H1 (cell line): Measurements from ENCODE around the gene IWS1. TPM values are rescaled to one million over a fixed set of nuclear protein-coding genes. Genes with fewer than 3 reads are reported as not detected.

Source experiments
- CTCF ChIA-PET: fragments of 300-600 bp; sonication (Branson Sonifier 250); formaldehyde crosslinking; loops from one replicate; lab custom pipeline; 2021; ENCODE audit not compliant: partially characterized antibody; lab: Charles Lee
- POLR2A ChIA-PET: fragments of 300-600 bp; sonication (Branson Sonifier 250); formaldehyde crosslinking; loops from one replicate; lab custom pipeline; 2021; ENCODE audit warnings: inconsistent platforms; ENCODE audit not compliant: partially characterized antibody; lab: Charles Lee
- DNase-seq, 2 experiments: peaks; one replicate each; pipeline versions ENCODE4 v3.0.0 to v3.0.0-alpha.2; 2010 to 2022; ENCODE audit warnings: low spot score in 2 of 2, low read depth in 1 of 2, mixed read lengths in 1 of 2
- FAIRE-seq: peaks from 2 replicates; lab custom pipeline; 2011; peaks lifted over from hg19 to GRCh38; lab: Jason Lieb, UNC
- H2AFZ ChIP-seq: 2 replicates; pipeline ENCODE4 v1.8.1; 2012; ENCODE audit warnings: low read length, inconsistent platforms
- H2AK5ac ChIP-seq: 2 replicates; pipeline ENCODE4 v1.6.1; 2013; ENCODE audit warnings: low read depth, low read length
- H2BK120ac ChIP-seq: replicated peaks from 2 replicates; pipeline ENCODE3; 2013; ENCODE audit warnings: low read depth, low read length, inconsistent platforms
- H2BK12ac ChIP-seq: 2 replicates; pipeline ENCODE4 v1.6.1; 2013; ENCODE audit warnings: low read depth, low read length
- H2BK15ac ChIP-seq: 2 replicates; pipeline ENCODE4 v1.6.1; 2013; ENCODE audit warnings: low read length
- H2BK20ac ChIP-seq: 2 replicates; pipeline ENCODE4 v1.6.1; 2013; ENCODE audit warnings: low read length
- H2BK5ac ChIP-seq: 2 replicates; pipeline ENCODE4 v1.6.1; 2013; ENCODE audit warnings: low read depth, low read length
- H3K14ac ChIP-seq: 2 replicates; pipeline ENCODE4 v1.6.1; 2013; ENCODE audit warnings: inconsistent platforms; ENCODE audit not compliant: insufficient read length
- H3K18ac ChIP-seq: 2 replicates; pipeline ENCODE4 v1.6.1; 2013; ENCODE audit warnings: low read length; ENCODE audit errors: extremely low read depth
- H3K23ac ChIP-seq: 2 replicates; pipeline ENCODE4 v1.6.1; 2013; ENCODE audit warnings: inconsistent platforms; ENCODE audit not compliant: insufficient read length
- H3K23me2 ChIP-seq: 2 replicates; pipeline ENCODE4 v1.6.1; 2013; ENCODE audit warnings: low read depth, low read length
- H3K27ac ChIP-seq: 2 replicates; pipeline ENCODE4 v1.6.1; 2011; ENCODE audit warnings: low read depth, low read length, inconsistent platforms
- H3K27me3 ChIP-seq, 4 experiments: replicated peaks in 1 of 4; 1 replicate in 1 of 4; 2 replicates in 3 of 4; pipeline versions ENCODE4 v1.6.1 to v1.8.1; 2011 to 2013; ENCODE audit warnings: low read length in 3 of 4, mild to moderate bottlenecking in 3 of 4, inconsistent platforms in 2 of 4, mixed read lengths in 2 of 4, moderate library complexity in 1 of 4; ENCODE audit not compliant: control insufficient read depth in 3 of 4, insufficient read depth in 3 of 4; ENCODE audit errors: extremely low read depth in 1 of 4
- H3K36me3 ChIP-seq, 4 experiments: 2 replicates each; pipeline versions ENCODE4 v1.6.1 to v1.8.1; 2011 to 2013; ENCODE audit warnings: mild to moderate bottlenecking in 4 of 4, low read length in 3 of 4, moderate library complexity in 2 of 4, control low read depth in 1 of 4, inconsistent platforms in 1 of 4; ENCODE audit not compliant: insufficient read depth in 4 of 4, control insufficient read depth in 2 of 4
- H3K4ac ChIP-seq: replicated peaks from 2 replicates; pipeline ENCODE3; 2013; ENCODE audit warnings: low read length, low read depth, mixed read lengths, inconsistent platforms; ENCODE audit not compliant: insufficient read length
- H3K4me1 ChIP-seq, 4 experiments: replicated peaks in 1 of 4; 1 replicate in 1 of 4; 2 replicates in 3 of 4; pipeline versions ENCODE4 v1.6.1 to v1.8.1; 2011 to 2013; ENCODE audit warnings: low read length in 3 of 4, inconsistent platforms in 2 of 4, mixed read lengths in 1 of 4; ENCODE audit not compliant: insufficient read depth in 4 of 4, control insufficient read depth in 3 of 4
- H3K4me2 ChIP-seq, 2 experiments: 2 replicates each; pipeline versions ENCODE4 v1.6.1 to v1.8.1; 2011 to 2013; ENCODE audit warnings: low read depth in 2 of 2, low read length in 2 of 2, control low read depth in 1 of 2, inconsistent platforms in 1 of 2, mild to moderate bottlenecking in 1 of 2; ENCODE audit not compliant: insufficient read depth in 1 of 2
- H3K4me3 ChIP-seq, 4 experiments: fragments of 200-600, 300-600 bp in 1 of 4; sonication (generic), shearing (Covaris generic), sonication (Bioruptor Twin) in 1 of 4; 2 replicates each; pipeline versions ENCODE4 v1.5.1 to v1.8.1; 2011 to 2016; ENCODE audit warnings: low read length in 4 of 4, low read depth in 3 of 4, control low read depth in 2 of 4, inconsistent platforms in 2 of 4, mild to moderate bottlenecking in 2 of 4, mixed read lengths in 1 of 4, moderate library complexity in 1 of 4; ENCODE audit not compliant: insufficient read depth in 2 of 4; ENCODE audit errors: extremely low read depth in 1 of 4
- H3K56ac ChIP-seq: replicated peaks from 2 replicates; pipeline ENCODE3; 2013; ENCODE audit warnings: low read depth, mild to moderate bottlenecking, mixed read lengths, low read length, inconsistent platforms; ENCODE audit not compliant: insufficient read length
- H3K79me1 ChIP-seq: 2 replicates; pipeline ENCODE4 v1.6.1; 2013; ENCODE audit warnings: low read depth, low read length, control low read depth
- H3K79me2 ChIP-seq, 2 experiments: 2 replicates each; pipeline versions ENCODE4 v1.6.1 to v1.8.1; 2012 to 2013; ENCODE audit warnings: low read length in 2 of 2, mild to moderate bottlenecking in 2 of 2, inconsistent platforms in 1 of 2; ENCODE audit not compliant: insufficient read depth in 2 of 2, control insufficient read depth in 1 of 2
- H3K9ac ChIP-seq, 4 experiments: replicated peaks in 1 of 4; 1 replicate in 1 of 4; 2 replicates in 3 of 4; pipeline versions ENCODE4 v1.6.1 to v1.8.1; 2011 to 2013; ENCODE audit warnings: low read depth in 3 of 4, low read length in 3 of 4, control low read depth in 2 of 4, mild to moderate bottlenecking in 2 of 4, moderate library complexity in 2 of 4, inconsistent platforms in 1 of 4; ENCODE audit errors: extremely low read depth in 1 of 4
- H3K9me3 ChIP-seq, 2 experiments: 2 replicates each; pipeline versions ENCODE4 v1.6.1 to v1.8.1; 2012 to 2013; ENCODE audit warnings: mild to moderate bottlenecking in 2 of 2, moderate library complexity in 2 of 2, control low read depth in 1 of 2, inconsistent platforms in 1 of 2, low read depth in 1 of 2, low read length in 1 of 2, mixed read lengths in 1 of 2; ENCODE audit not compliant: insufficient read depth in 2 of 2
- H4K20me1 ChIP-seq, 2 experiments: replicated peaks in 1 of 2; 2 replicates each; pipeline versions ENCODE3 to v1.8.1; 2011 to 2013; ENCODE audit warnings: inconsistent platforms in 2 of 2, low read length in 2 of 2, mild to moderate bottlenecking in 1 of 2; ENCODE audit not compliant: insufficient read depth in 2 of 2, control insufficient read depth in 1 of 2
- H4K5ac ChIP-seq: 2 replicates; pipeline ENCODE4 v1.6.1; 2013; ENCODE audit warnings: low read length, low read depth, mixed read lengths, inconsistent platforms; ENCODE audit not compliant: insufficient read length
- H4K8ac ChIP-seq: 2 replicates; pipeline ENCODE4 v1.8.0; 2013; ENCODE audit warnings: mild to moderate bottlenecking, moderate library complexity, low read length, inconsistent platforms; ENCODE audit not compliant: insufficient read depth; ENCODE audit errors: extremely low read depth
- H4K91ac ChIP-seq: replicated peaks from 2 replicates; pipeline ENCODE3; 2013; ENCODE audit warnings: low read length, mixed read lengths, inconsistent platforms; ENCODE audit not compliant: insufficient read length
- BRCA1 ChIP-seq: IDR thresholded peaks from 2 replicates; pipeline ENCODE4 v1.6.1; 2012; ENCODE audit warnings: low read depth, low read length, improper control_type of control experiment
- GABPA ChIP-seq: IDR thresholded peaks from 2 replicates; pipeline ENCODE4 v1.6.1; 2011; ENCODE audit warnings: mild to moderate bottlenecking, low read length, moderate library complexity, borderline replicate concordance; ENCODE audit not compliant: insufficient read depth
- GTF2F1 ChIP-seq: IDR thresholded peaks from 2 replicates; pipeline ENCODE4 v1.6.1; 2012; ENCODE audit warnings: low read depth, low read length, improper control_type of control experiment, borderline replicate concordance
- POLR2AphosphoS5 ChIP-seq: IDR thresholded peaks from 2 replicates; pipeline ENCODE4 v1.6.1; 2011; ENCODE audit warnings: low read depth, low read length
- RXRA ChIP-seq: IDR thresholded peaks from 2 replicates; pipeline ENCODE4 v1.6.1; 2011; ENCODE audit warnings: low read depth, mild to moderate bottlenecking, low read length, moderate library complexity; ENCODE audit not compliant: insufficient read depth
- SP1 ChIP-seq: IDR thresholded peaks from 2 replicates; pipeline ENCODE4 v1.6.1; 2011; ENCODE audit warnings: low read depth, low read length
- TBP ChIP-seq: IDR thresholded peaks from 2 replicates; pipeline ENCODE4 v1.6.1; 2011; ENCODE audit warnings: low read depth, low read length, improper control_type of control experiment
- WGBS, 2 experiments: shearing (Covaris generic) in 1 of 2; methylation state at CpG; one replicate each; pipeline versions ENCODE4 v1.1.6 to v1.1.7; 2013 to 2015; ENCODE audit warnings: low lambda C conversion rate in 2 of 2, mixed read lengths in 2 of 2, inconsistent platforms in 1 of 2, low coverage in 1 of 2, missing lambda C conversion rate in 1 of 2; ENCODE audit not compliant: insufficient replicate concordance in 2 of 2, insufficient coverage in 1 of 2, insufficient read length in 1 of 2; ENCODE audit errors: extremely low coverage in 1 of 2, missing lambda C conversion rate in 1 of 2; 5-methylcytosine and 5-hydroxymethylcytosine counted together
- polyA plus RNA-seq, 7 experiments: library from polyadenylated mRNA; depleted of rRNA in 3 of 7; stranded (reverse) in 5 of 7; unstranded in 2 of 7; fragments of >200 nt in 5 of 7; fragments of 200-250 nt in 2 of 7; gene quantifications; 1 replicate in 5 of 7; 2 replicates in 1 of 7; 4 replicates in 1 of 7; pipeline versions ENCODE4 v1.2.1 to v1.2.3, GENCODE V29; 2011 to 2013; ENCODE audit warnings: missing spikeins in 2 of 7, mixed read lengths in 2 of 7
- total RNA-seq: library from RNA; stranded (reverse); fragmentation: NEBNext Ultra II Directional; extraction: Animal tissue kit (Norgen Biotek cat#: 25700); gene quantifications from 2 replicates; pipeline ENCODE4 v1.2.1, GENCODE V29; 2021
- TF ChIP-seq, protein P1 (sequence below): IDR thresholded peaks from 2 replicates; pipeline ENCODE4 v1.6.1; 2011; ENCODE audit warnings: low read length, improper control_type of control experiment
- TF ChIP-seq, protein P2 (sequence below), 3 experiments: IDR thresholded peaks; 1 replicate in 2 of 3; 2 replicates in 1 of 3; pipeline versions ENCODE4 v1.5.1 to v1.6.1; 2011; ENCODE audit warnings: low read length in 3 of 3, mild to moderate bottlenecking in 3 of 3, inconsistent platforms in 2 of 3, low read depth in 1 of 3, moderate library complexity in 1 of 3; ENCODE audit not compliant: insufficient read depth in 1 of 3; ENCODE audit errors: control extremely low read depth in 1 of 3
- TF ChIP-seq, protein P3 (sequence below): IDR thresholded peaks from 2 replicates; pipeline ENCODE4 v1.6.1; 2012; ENCODE audit warnings: inconsistent platforms

Gene IWS1
- total and polyA plus RNA-seq, 2 of the 8 experiments (the other 6 are each of a cell fraction or from before 2014, with no cell fraction given), result 18.4 to 64.8 TPM

DNA sequence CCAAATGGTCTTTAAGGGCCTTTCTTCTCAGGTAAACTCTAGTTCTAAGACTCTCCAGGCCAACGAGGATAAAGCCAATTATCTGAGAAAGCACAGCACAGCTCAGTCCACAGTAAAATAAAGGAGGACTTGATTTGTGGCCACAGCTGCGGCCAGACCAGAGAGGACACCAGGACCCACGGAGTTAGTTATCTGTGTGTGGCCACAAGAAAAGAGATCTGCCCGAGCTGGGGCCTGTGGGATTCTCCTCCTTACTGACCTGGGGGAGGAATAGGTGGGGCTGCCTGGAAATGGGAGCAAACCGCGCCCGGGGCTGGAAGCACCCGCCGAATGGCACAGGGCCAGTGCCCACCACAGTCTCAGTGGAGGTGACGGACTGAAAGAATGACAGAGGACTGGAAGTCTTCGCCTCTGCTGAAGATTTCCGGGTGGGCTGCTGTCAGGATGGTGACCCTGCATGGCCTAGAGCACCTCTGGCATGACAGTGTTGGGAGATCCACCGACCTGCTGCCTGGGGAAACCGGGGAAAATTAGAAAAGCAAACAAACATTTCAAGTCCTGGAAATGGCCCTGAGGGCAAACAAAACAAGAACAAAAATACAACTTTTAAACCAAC lies 94.8 kb downstream of the IWS1 start:
- H3K4ac ChIP-seq, result no peak overlapping the region
- H3K79me1 ChIP-seq, result no peaks in the 10 kb centered on the region
- H2AK5ac ChIP-seq, result no peak overlapping the region
- no peak overlapping the region for H4K91ac ChIP-seq
- H3K18ac ChIP-seq, result no peak overlapping the region
- CTCF ChIA-PET, result interaction anchor here (0.6 to 9.2 kb wide), 5 partner anchors 7 to 342 kb away, joined by 3 to 74 read pairs (median 12); partner anchors contain the start of gene PROC
- H3K27me3 ChIP-seq, result no peaks in the 10 kb centered on the region
- no peak overlapping the region for H3K23ac ChIP-seq
- H3K23me2 ChIP-seq, result no peaks in the 10 kb centered on the region
- H3K14ac ChIP-seq, result no peak overlapping the region
- WGBS, 2 experiments, result 85% methylated on average over 13 of the region's 14 CpGs; no CpG with 5 or more reads in 1 of the 2 experiments
- H3K79me2 ChIP-seq, result no peaks in the 10 kb centered on the region
- no peak overlapping the region for H3K4me2 ChIP-seq
- no peak overlapping the region for H3K27ac ChIP-seq
- no peak overlapping the region for H2BK5ac ChIP-seq
- H2BK120ac ChIP-seq, result no peak overlapping the region
- H3K9me3 ChIP-seq, result no peaks in the 10 kb centered on the region
- FAIRE-seq, result no peak
- no peak overlapping the region for H2BK20ac ChIP-seq
- no peak overlapping the region for H3K4me3 ChIP-seq
- POLR2A ChIA-PET, result no interaction called here
- no peaks in the 10 kb centered on the region for H4K20me1 ChIP-seq
- H2BK12ac ChIP-seq, result no peak overlapping the region
- H2BK15ac ChIP-seq, result no peak overlapping the region
- H2AFZ ChIP-seq, result no peak overlapping the region
- no peaks in the 10 kb centered on the region for H3K36me3 ChIP-seq
- no peak overlapping the region for H3K9ac ChIP-seq
- H4K5ac ChIP-seq, result no peak overlapping the region
- no peak overlapping the region for H3K56ac ChIP-seq
- no peaks in the 10 kb centered on the region for H3K4me1 ChIP-seq
- no peak overlapping the region for H4K8ac ChIP-seq
- DNase-seq, result peak in 1 of 2 experiments; percentile 24
- TF ChIP-seq RXRA (no peak), BRCA1 (no peak), GABPA (no peak), SP1 (no peak), TBP (no peak), GTF2F1 (no peak), POLR2AphosphoS5 (no peak)
- TF ChIP-seq, protein P1, sequence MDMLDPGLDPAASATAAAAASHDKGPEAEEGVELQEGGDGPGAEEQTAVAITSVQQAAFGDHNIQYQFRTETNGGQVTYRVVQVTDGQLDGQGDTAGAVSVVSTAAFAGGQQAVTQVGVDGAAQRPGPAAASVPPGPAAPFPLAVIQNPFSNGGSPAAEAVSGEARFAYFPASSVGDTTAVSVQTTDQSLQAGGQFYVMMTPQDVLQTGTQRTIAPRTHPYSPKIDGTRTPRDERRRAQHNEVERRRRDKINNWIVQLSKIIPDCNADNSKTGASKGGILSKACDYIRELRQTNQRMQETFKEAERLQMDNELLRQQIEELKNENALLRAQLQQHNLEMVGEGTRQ, result no peak
- TF ChIP-seq, protein P2, sequence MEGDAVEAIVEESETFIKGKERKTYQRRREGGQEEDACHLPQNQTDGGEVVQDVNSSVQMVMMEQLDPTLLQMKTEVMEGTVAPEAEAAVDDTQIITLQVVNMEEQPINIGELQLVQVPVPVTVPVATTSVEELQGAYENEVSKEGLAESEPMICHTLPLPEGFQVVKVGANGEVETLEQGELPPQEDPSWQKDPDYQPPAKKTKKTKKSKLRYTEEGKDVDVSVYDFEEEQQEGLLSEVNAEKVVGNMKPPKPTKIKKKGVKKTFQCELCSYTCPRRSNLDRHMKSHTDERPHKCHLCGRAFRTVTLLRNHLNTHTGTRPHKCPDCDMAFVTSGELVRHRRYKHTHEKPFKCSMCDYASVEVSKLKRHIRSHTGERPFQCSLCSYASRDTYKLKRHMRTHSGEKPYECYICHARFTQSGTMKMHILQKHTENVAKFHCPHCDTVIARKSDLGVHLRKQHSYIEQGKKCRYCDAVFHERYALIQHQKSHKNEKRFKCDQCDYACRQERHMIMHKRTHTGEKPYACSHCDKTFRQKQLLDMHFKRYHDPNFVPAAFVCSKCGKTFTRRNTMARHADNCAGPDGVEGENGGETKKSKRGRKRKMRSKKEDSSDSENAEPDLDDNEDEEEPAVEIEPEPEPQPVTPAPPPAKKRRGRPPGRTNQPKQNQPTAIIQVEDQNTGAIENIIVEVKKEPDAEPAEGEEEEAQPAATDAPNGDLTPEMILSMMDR (IDR thresholded peaks at IDR 0.05; ENCODE audit: control extremely low read depth in 1 of 3, insufficient read depth in 1 of 3, low read depth in 1 of 3, low read length in 3 of 3), result no peak
- TF ChIP-seq, protein P3, sequence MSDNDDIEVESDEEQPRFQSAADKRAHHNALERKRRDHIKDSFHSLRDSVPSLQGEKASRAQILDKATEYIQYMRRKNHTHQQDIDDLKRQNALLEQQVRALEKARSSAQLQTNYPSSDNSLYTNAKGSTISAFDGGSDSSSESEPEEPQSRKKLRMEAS, result no peak
